Measurements from ENCODE around the gene ADGRG4.

ADGRG4 gene

GRCh38 chrX:136292656-136293055, 8.1 kb upstream of the ADGRG4 start:
- DNase-seq (ENCODE audit: low read depth in 2 of 2), result no peak

- no peak for DNase-seq (ENCODE audit: low read depth in 2 of 2)
Observed at GRCh38 chrX:136295380-136295779, 5.4 kb upstream of the ADGRG4 start.

GRCh38 chrX:136303041-136303440, 2.3 kb downstream of the ADGRG4 start:
- DNase-seq (ENCODE audit: low read depth in 2 of 2), result no peak

GRCh38 chrX:136304493-136304892, 3.7 kb downstream of the ADGRG4 start:
- DNase-seq (ENCODE audit: low read depth in 2 of 2), result no peak

GRCh38 chrX:136306182-136306581, 5.4 kb downstream of the ADGRG4 start:
- no peak for DNase-seq (ENCODE audit: low read depth in 2 of 2)

- DNase-seq (ENCODE audit: low read depth in 2 of 2), result no peak
Observed at GRCh38 chrX:136307471-136307870, 6.7 kb downstream of the ADGRG4 start.

GRCh38 chrX:136310411-136310810, 9.6 kb downstream of the ADGRG4 start:
- no peak for DNase-seq (ENCODE audit: low read depth in 2 of 2)

- DNase-seq (ENCODE audit: low read depth in 2 of 2), result no peak
Observed at GRCh38 chrX:136318156-136318555, 17.4 kb downstream of the ADGRG4 start.

- no peak for DNase-seq (ENCODE audit: low read depth in 2 of 2)
Observed at GRCh38 chrX:136318895-136319597, 18.3 kb downstream of the ADGRG4 start.

GRCh38 chrX:136319600-136319999, 18.8 kb downstream of the ADGRG4 start:
- DNase-seq (ENCODE audit: low read depth in 2 of 2), result no peak

GRCh38 chrX:136321532-136321931, 20.8 kb downstream of the ADGRG4 start:
- no peak for DNase-seq (ENCODE audit: low read depth in 2 of 2)

- DNase-seq (ENCODE audit: low read depth in 2 of 2), result no peak
Observed at GRCh38 chrX:136322064-136322463, 21.3 kb downstream of the ADGRG4 start.

GRCh38 chrX:136325377-136325776, 24.6 kb downstream of the ADGRG4 start:
- no peak for DNase-seq (ENCODE audit: low read depth in 2 of 2)

GRCh38 chrX:136328933-136329332, 28.2 kb downstream of the ADGRG4 start:
- no peak for DNase-seq (ENCODE audit: low read depth in 2 of 2)

- DNase-seq (ENCODE audit: low read depth in 2 of 2), result no peak
Observed at GRCh38 chrX:136336623-136337022, 35.9 kb downstream of the ADGRG4 start.

- DNase-seq (ENCODE audit: low read depth in 2 of 2), result no peak
Observed at GRCh38 chrX:136339702-136340101, 38.9 kb downstream of the ADGRG4 start.

- no peak for DNase-seq (ENCODE audit: low read depth in 2 of 2)
Observed at GRCh38 chrX:136344320-136344719, 43.6 kb downstream of the ADGRG4 start.

- DNase-seq (ENCODE audit: low read depth in 2 of 2), result no peak
Observed at GRCh38 chrX:136346506-136346905, 45.7 kb downstream of the ADGRG4 start.

- DNase-seq (ENCODE audit: low read depth in 2 of 2), result no peak
Observed at GRCh38 chrX:136347706-136348105, 46.9 kb downstream of the ADGRG4 start.

GRCh38 chrX:136353526-136354093, 52.8 kb downstream of the ADGRG4 start:
- DNase-seq (ENCODE audit: low read depth in 2 of 2), result no peak

- DNase-seq (ENCODE audit: low read depth in 2 of 2), result no peak
Observed at GRCh38 chrX:136354201-136354600, 53.4 kb downstream of the ADGRG4 start.

GRCh38 chrX:136369377-136369776, 68.6 kb downstream of the ADGRG4 start:
- no peak for DNase-seq (ENCODE audit: low read depth in 2 of 2)

- no peak for DNase-seq (ENCODE audit: low read depth in 2 of 2)
Observed at GRCh38 chrX:136376713-136377112, 76.0 kb downstream of the ADGRG4 start.
